WI38 (cell line): ENCODE measurements around the gene LSM14A.
"Not testable (repeated sequence)": the region's sequence is repeated elsewhere in the genome, so short reads cannot be mapped to it uniquely, and the experiment has no call there.

Experiments
- H3K4me3 ChIP-seq: 2 replicates; pipeline ENCODE4 v1.5.1; 2011; ENCODE audit warnings: low read depth, mild to moderate bottlenecking, control low read depth, low read length
- TF ChIP-seq, protein P1 (sequence below): IDR thresholded peaks from 2 replicates; pipeline ENCODE4 v1.5.1; 2012; ENCODE audit warnings: low read depth, mild to moderate bottlenecking, control low read depth, low read length

The LSM14A gene

GRCh38 chr19:34148658-34149185 lies 23.6 kb upstream of the LSM14A start:
- H3K4me3 ChIP-seq, result no peak overlapping the region
- TF ChIP-seq, protein P1, sequence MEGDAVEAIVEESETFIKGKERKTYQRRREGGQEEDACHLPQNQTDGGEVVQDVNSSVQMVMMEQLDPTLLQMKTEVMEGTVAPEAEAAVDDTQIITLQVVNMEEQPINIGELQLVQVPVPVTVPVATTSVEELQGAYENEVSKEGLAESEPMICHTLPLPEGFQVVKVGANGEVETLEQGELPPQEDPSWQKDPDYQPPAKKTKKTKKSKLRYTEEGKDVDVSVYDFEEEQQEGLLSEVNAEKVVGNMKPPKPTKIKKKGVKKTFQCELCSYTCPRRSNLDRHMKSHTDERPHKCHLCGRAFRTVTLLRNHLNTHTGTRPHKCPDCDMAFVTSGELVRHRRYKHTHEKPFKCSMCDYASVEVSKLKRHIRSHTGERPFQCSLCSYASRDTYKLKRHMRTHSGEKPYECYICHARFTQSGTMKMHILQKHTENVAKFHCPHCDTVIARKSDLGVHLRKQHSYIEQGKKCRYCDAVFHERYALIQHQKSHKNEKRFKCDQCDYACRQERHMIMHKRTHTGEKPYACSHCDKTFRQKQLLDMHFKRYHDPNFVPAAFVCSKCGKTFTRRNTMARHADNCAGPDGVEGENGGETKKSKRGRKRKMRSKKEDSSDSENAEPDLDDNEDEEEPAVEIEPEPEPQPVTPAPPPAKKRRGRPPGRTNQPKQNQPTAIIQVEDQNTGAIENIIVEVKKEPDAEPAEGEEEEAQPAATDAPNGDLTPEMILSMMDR, result no peak

- no peak overlapping the region for H3K4me3 ChIP-seq
- TF ChIP-seq, protein P1, result no peak
Observed at GRCh38 chr19:34149873-34150272, 22.4 kb upstream of the LSM14A start.

GRCh38 chr19:34150558-34150957 lies 21.7 kb upstream of the LSM14A start:
- TF ChIP-seq, protein P1, result no peak
- H3K4me3 ChIP-seq, result no peak overlapping the region

DNA sequence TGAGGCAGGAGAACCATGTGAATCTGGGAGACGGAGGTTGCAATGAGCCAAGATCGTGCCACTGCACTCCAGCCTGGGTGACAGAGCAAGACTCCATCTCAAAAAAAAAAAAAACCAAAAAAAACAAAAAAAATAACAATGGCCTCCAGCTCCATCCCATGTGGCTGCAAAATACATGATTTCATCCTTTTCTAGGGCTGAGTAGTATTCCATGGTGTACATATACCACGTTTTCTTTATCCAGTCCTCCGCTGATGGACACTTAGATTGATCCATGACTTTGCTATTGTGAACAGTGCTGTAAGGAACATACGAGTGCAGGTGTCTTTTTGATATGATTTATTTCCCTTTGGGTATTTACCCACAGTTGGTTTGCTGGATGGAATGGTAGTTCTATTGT lies 20.9 kb upstream of the LSM14A start:
- H3K4me3 ChIP-seq, result no peak overlapping the region
- TF ChIP-seq, protein P1, result no peak

DNA sequence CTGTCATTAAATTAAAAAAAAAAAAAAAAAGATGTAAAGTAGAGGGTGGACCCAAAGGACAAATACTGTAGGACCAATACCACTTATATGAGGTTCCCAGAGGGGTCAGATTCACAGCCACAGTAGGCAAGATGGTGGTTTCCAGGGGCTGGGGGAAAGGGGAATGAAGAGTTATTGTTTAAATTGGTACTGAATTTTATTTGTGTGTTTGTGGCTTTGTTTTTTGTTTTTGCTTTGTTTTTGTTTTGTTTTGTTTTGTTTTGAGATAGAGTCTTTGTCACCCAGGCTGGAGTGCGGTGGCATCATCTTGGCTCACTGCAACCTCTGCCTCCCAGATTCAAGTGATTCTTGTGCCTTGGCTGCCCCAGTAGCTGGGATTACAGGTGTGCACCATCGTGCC lies 17.9 kb upstream of the LSM14A start:
- TF ChIP-seq, protein P1, result no peak

GRCh38 chr19:34155686-34156085 lies 16.6 kb upstream of the LSM14A start:
- TF ChIP-seq, protein P1, result no peak
- no peak overlapping the region for H3K4me3 ChIP-seq

More for the DNA sequence above, 17.9 kb upstream of the LSM14A start:
- H3K4me3 ChIP-seq, result no peak overlapping the region

DNA sequence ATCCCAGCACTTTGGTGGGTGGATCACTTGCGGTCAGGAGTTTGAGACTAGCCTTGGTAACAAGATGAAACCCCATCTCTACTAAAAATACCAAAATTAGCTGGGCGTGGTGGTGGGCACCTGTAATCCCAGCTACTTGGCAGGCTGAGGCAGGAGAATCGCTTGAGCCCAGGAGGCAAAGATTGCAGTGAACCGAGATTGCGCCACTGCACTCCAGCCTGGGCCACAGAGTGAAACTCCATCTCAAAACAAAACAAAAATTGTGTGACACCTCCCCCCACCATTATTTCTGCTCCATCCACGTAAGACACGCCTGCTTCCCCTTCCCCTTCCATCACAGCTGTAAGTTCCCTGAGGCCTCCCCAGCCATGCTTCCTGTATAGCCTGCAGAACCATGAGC lies 13.3 kb upstream of the LSM14A start:
- not testable (repeated sequence) for H3K4me3 ChIP-seq

- H3K4me3 ChIP-seq, result not testable (repeated sequence)
Observed at GRCh38 chr19:34159541-34159940, 12.8 kb upstream of the LSM14A start.

- not testable (repeated sequence) for H3K4me3 ChIP-seq
Observed at GRCh38 chr19:34161902-34162301, 10.4 kb upstream of the LSM14A start.
